Stimulated activated CD4-positive, alpha-beta T cell treated with anti-CD3 and anti-CD28 coated beads, Interleukin-12 subunit alpha, Interleukin-12 subunit beta, amount 100 ng/mL, for 24 hours (primary cell): Measurements from ENCODE around the gene TTC3.
"Not testable (repeated sequence)": the region's sequence is repeated elsewhere in the genome, so short reads cannot be mapped to it uniquely, and the experiment has no call there.

Experiments used
- DNase-seq, 2 experiments: peaks; one replicate each; pipeline ENCODE4 v3.0.0-alpha.2; 2020; ENCODE audit warnings: low read depth in 2 of 2

The TTC3 gene

GRCh38 chr21:37072988-37073416, at the start of gene TTC3, which contains the start of gene PIGP:
TSS of gene TTC3 (plus strand) at chr21:37073254. CDS start at chr21:37087258, 14,004 bp downstream.
TSS of gene PIGP (minus strand) at chr21:37073071. CDS start at chr21:37072515, 556 bp downstream.
- peak; percentile 93 to 95 for DNase-seq

GRCh38 chr21:37026499-37026898, 46.6 kb upstream of the TTC3 start:
- no peak for DNase-seq

GRCh38 chr21:37028570-37028969, 44.5 kb upstream of the TTC3 start:
- DNase-seq, result no peak

- no peak for DNase-seq
Observed at GRCh38 chr21:37030864-37031263, 42.2 kb upstream of the TTC3 start.

GRCh38 chr21:37032293-37032692, 40.8 kb upstream of the TTC3 start:
- DNase-seq, result no peak

- DNase-seq, result no peak
Observed at GRCh38 chr21:37032877-37033471, 40.1 kb upstream of the TTC3 start.

GRCh38 chr21:37034394-37034793, 38.7 kb upstream of the TTC3 start:
- DNase-seq, result not testable (repeated sequence)

- DNase-seq, result no peak
Observed at GRCh38 chr21:37036177-37036576, 36.9 kb upstream of the TTC3 start.

- no peak for DNase-seq
Observed at GRCh38 chr21:37039411-37040075, 33.5 kb upstream of the TTC3 start.

- DNase-seq, result no peak
Observed at GRCh38 chr21:37040212-37040611, 32.8 kb upstream of the TTC3 start.

GRCh38 chr21:37041706-37042271, 31.3 kb upstream of the TTC3 start:
- DNase-seq, result no peak

- DNase-seq, result no peak
Observed at GRCh38 chr21:37043818-37044217, 29.2 kb upstream of the TTC3 start.

GRCh38 chr21:37044643-37045042, 28.4 kb upstream of the TTC3 start:
- no peak for DNase-seq

GRCh38 chr21:37045149-37045548, 27.9 kb upstream of the TTC3 start:
- DNase-seq, result no peak

- no peak for DNase-seq
Observed at GRCh38 chr21:37045556-37045955, 27.5 kb upstream of the TTC3 start.

- no peak for DNase-seq
Observed at GRCh38 chr21:37047079-37047478, 26.0 kb upstream of the TTC3 start.

- not testable (repeated sequence) for DNase-seq
Observed at GRCh38 chr21:37049741-37050140, 23.3 kb upstream of the TTC3 start.

- no peak for DNase-seq
Observed at GRCh38 chr21:37055271-37055855, 17.7 kb upstream of the TTC3 start.

- no peak for DNase-seq
Observed at GRCh38 chr21:37057614-37058013, 15.4 kb upstream of the TTC3 start.

- no peak for DNase-seq
Observed at GRCh38 chr21:37058261-37058660, 14.8 kb upstream of the TTC3 start.

- no peak for DNase-seq
Observed at GRCh38 chr21:37059181-37059580, 13.9 kb upstream of the TTC3 start.

- DNase-seq, result no peak
Observed at GRCh38 chr21:37060296-37060695, 12.8 kb upstream of the TTC3 start.
